Common myeloid progenitor, CD34-positive (primary cell): Measurements from ENCODE around the gene MRPL51.

Experiments
- CTCF ChIA-PET: fragments of 350-600 bp; sonication (Branson Sonifier 250); formaldehyde crosslinking; loops from one replicate; lab custom pipeline; 2021; ENCODE audit warnings: antibody characterized with exemption; lab: Charles Lee
- POLR2A ChIA-PET: fragments of 350-600 bp; sonication (Branson Sonifier 250); formaldehyde crosslinking; loops from one replicate; lab custom pipeline; 2021; ENCODE audit warnings: antibody characterized with exemption; lab: Charles Lee
- DNase-seq, 3 donors: peaks; one replicate each; pipeline versions ENCODE4 v3.0.0 to v3.0.0-alpha.2; 2013
- H3K27ac ChIP-seq, 2 experiments: 1 replicate in 1 of 2; 2 replicates in 1 of 2; pipeline ENCODE4 v1.7.0; 2013; ENCODE audit warnings: inconsistent platforms in 2 of 2, low read length in 2 of 2, mild to moderate bottlenecking in 2 of 2, low read depth in 1 of 2, moderate library complexity in 1 of 2; ENCODE audit not compliant: severe bottlenecking in 2 of 2, insufficient read depth in 1 of 2, poor library complexity in 1 of 2
- H3K27me3 ChIP-seq, 5 experiments: replicated peaks in 2 of 5; 1 replicate in 3 of 5; 2 replicates in 2 of 5; pipeline versions ENCODE4 v1.6.1 to v1.7.0; 2013; ENCODE audit warnings: low read length in 4 of 5, mild to moderate bottlenecking in 2 of 5, moderate library complexity in 2 of 5, inconsistent platforms in 1 of 5; ENCODE audit not compliant: insufficient read depth in 5 of 5, control insufficient read depth in 4 of 5
- H3K36me3 ChIP-seq, 4 experiments: 1 replicate in 2 of 4; 2 replicates in 2 of 4; pipeline versions ENCODE4 v1.6.1 to v1.7.0; 2013; ENCODE audit warnings: low read length in 3 of 4, control low read depth in 1 of 4, mild to moderate bottlenecking in 1 of 4; ENCODE audit not compliant: control insufficient read depth in 4 of 4, insufficient read depth in 4 of 4
- H3K4me1 ChIP-seq, 4 experiments: 1 replicate in 3 of 4; 2 replicates in 1 of 4; pipeline versions ENCODE4 v1.6.1 to v1.7.1; 2013; ENCODE audit warnings: low read length in 3 of 4, mild to moderate bottlenecking in 3 of 4, control low read depth in 1 of 4, inconsistent platforms in 1 of 4, moderate library complexity in 1 of 4; ENCODE audit not compliant: control insufficient read depth in 4 of 4, insufficient read depth in 4 of 4; ENCODE audit errors: control extremely low read depth in 1 of 4
- H3K4me3 ChIP-seq, 7 experiments: 1 replicate in 4 of 7; 2 replicates in 3 of 7; pipeline versions ENCODE4 v1.5.1 to v1.7.0; 2013; ENCODE audit warnings: mild to moderate bottlenecking in 7 of 7, low read length in 6 of 7, moderate library complexity in 6 of 7, inconsistent platforms in 2 of 7, low read depth in 2 of 7, control low read depth in 1 of 7; ENCODE audit not compliant: insufficient read depth in 4 of 7, control insufficient read depth in 1 of 7; ENCODE audit errors: extremely low read depth in 1 of 7
- H3K9me3 ChIP-seq, 5 experiments: 1 replicate in 4 of 5; 2 replicates in 1 of 5; pipeline versions ENCODE4 v1.6.1 to v1.7.1; 2013; ENCODE audit warnings: low read length in 4 of 5, mild to moderate bottlenecking in 2 of 5, inconsistent platforms in 1 of 5, low read depth in 1 of 5, moderate library complexity in 1 of 5; ENCODE audit not compliant: control insufficient read depth in 4 of 5, insufficient read depth in 2 of 5; ENCODE audit errors: control extremely low read depth in 1 of 5
- WGBS: methylation state at CpG from one replicate; pipeline ENCODE4 v1.1.5; 2013; ENCODE audit not compliant: insufficient coverage; 5-methylcytosine and 5-hydroxymethylcytosine counted together

MRPL51 gene

DNA sequence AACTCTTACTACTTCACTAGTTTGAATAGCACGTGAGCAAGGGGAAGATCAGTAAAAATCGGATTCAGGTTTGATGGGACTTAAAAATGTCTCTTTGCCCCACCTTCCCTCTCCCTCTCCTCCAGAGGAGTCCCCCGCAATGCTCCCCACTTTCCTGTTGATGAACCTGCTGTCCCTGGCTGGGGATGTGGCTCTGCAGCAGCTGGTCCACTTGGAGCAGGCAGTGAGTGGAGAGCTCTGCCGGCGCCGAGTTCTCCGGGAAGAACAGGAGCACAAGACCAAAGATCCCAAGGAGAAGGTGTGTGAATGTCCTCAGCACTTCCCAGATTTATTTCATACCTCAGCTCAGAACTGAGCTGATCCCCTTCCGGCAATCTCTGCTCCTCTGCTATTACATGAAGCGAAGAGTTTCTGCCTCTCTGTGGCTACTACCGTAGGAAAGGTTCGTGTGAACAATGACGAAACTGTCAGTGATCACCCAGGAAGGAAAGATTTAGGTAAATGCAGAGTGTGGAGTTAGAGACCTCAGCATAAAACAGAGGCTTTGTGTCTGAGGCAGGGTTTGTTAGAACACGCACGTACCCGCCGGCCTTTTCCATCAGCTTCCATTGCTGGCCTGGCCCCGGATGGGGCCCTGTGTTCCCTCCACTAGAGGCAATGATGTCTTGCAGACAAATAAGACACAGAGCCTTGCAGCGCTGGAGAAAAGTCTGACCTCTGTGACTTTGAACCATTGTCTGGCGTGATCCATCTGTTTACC lies 33.9 kb upstream of the MRPL51 start:
- WGBS, result 94% methylated on average over 14 of the region's 19 CpGs
- DNase-seq, result no peak
- peaks cover 0 to 5% (median 4%) of the 10 kb centered on the region in 4 experiments for H3K4me1 ChIP-seq
- no peaks in the 10 kb centered on the region for H3K9me3 ChIP-seq
- POLR2A ChIA-PET, result no interaction called here
- H3K27ac ChIP-seq, result no peak overlapping the region
- CTCF ChIA-PET, result interaction anchor here (0.8 to 1.0 kb wide), 2 partner anchors 12 to 22 kb away, joined by 3 read pairs; no protein-coding TSS in a partner anchor
- H3K4me3 ChIP-seq, result no peak overlapping the region
- peaks cover 28 to 91% (median 77%) of the 10 kb centered on the region in 4 experiments for H3K36me3 ChIP-seq
- no peaks in the 10 kb centered on the region for H3K27me3 ChIP-seq

DNA sequence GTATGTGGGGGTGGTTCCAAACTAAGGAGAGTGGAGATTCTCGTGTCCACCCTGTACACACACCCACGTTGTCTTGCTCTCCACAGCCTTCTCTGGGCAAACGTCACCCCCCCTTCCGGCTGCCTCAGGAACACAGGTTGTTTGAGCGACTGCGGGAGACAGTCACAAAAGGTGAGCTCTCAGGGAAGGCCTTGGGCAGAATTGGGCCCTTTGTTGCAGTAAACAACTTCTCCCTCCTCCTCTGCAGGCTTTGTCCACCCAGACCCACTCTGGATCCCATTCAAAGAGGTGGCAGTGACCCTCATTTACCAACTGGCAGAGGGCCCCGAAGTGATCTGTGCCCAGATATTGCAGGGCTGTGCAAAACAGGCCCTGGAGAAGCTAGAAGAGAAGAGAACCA lies 33.1 kb upstream of the MRPL51 start:
- CTCF ChIA-PET, result interaction anchor here (0.8 kb wide), 1 partner anchor 12 kb away, joined by 3 read pairs; no protein-coding TSS in a partner anchor

DNA sequence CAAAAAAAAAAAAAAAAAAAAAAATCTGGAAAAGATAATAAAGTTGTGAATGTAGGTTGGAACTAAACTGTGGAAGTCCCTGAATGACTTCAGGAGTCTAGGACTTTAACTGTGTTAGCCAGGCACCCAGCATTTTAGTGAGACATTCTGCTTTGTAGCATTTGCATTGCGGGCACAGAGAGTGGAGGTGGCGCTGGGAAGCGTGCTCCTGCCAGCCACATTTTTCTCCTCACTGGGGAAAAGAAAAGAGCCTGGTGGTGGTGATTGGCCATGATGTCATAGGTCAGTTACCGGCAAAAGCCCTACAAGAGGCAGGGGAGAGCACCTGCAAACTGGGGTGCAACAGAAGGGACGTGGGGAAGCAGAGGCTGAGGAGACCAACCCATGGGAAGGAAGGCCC lies 31.6 kb upstream of the MRPL51 start:
- DNase-seq, result no peak
- H3K36me3 ChIP-seq, result peaks cover 28 to 97% (median 80%) of the 10 kb centered on the region in 4 experiments
- no peaks in the 10 kb centered on the region for H3K27me3 ChIP-seq
- no peaks in the 10 kb centered on the region for H3K4me1 ChIP-seq
- no peak overlapping the region for H3K27ac ChIP-seq
- 100% methylated on average over 5 of the region's 5 CpGs for WGBS
- CTCF ChIA-PET, result interaction anchor here (0.6 kb wide), 1 partner anchor 247 kb away, joined by 3 read pairs; no protein-coding TSS in a partner anchor
- POLR2A ChIA-PET, result no interaction called here
- H3K4me3 ChIP-seq, result no peak overlapping the region
- no peaks in the 10 kb centered on the region for H3K9me3 ChIP-seq

More for the DNA sequence above, 33.1 kb upstream of the MRPL51 start:
- Histone ChIP-seq H3K36me3 (peaks cover 30 to 98% (median 81%) of the 10 kb centered on the region in 4 experiments), H3K4me1 (no peaks in the 10 kb centered on the region), H3K4me3 (no peak overlapping the region), H3K27ac (no peak overlapping the region), H3K9me3 (no peaks in the 10 kb centered on the region), H3K27me3 (no peaks in the 10 kb centered on the region)
- POLR2A ChIA-PET, result no interaction called here
- 100% methylated on average over 6 of the region's 7 CpGs for WGBS
- no peak for DNase-seq

- no peaks in the 10 kb centered on the region for H3K9me3 ChIP-seq
- H3K4me3 ChIP-seq, result no peak overlapping the region
- peak in 1 of 3 donors; percentile 10 for DNase-seq
- H3K4me1 ChIP-seq, result no peaks in the 10 kb centered on the region
- WGBS, result no CpG with 5 or more reads among the region's 3 CpGs
- no peaks in the 10 kb centered on the region for H3K27me3 ChIP-seq
- POLR2A ChIA-PET, result no interaction called here
- H3K27ac ChIP-seq, result no peak overlapping the region
- CTCF ChIA-PET, result interaction anchor here (0.6 to 1.5 kb wide), 4 partner anchors 12 to 61 kb away, joined by 3 to 5 read pairs (median 3); no protein-coding TSS in a partner anchor
- H3K36me3 ChIP-seq, result peaks cover 28 to 93% (median 74%) of the 10 kb centered on the region in 4 experiments
Measured at GRCh38 chr12:6523708-6524107, 30.6 kb upstream of the MRPL51 start.

- no peaks in the 10 kb centered on the region for H3K27me3 ChIP-seq
- peaks cover 36 to 87% (median 71%) of the 10 kb centered on the region in 4 experiments for H3K36me3 ChIP-seq
Measured at GRCh38 chr12:6522193-6522592, 29.1 kb upstream of the MRPL51 start.

GRCh38 chr12:6520186-6520585 lies 27.1 kb upstream of the MRPL51 start:
- H3K9me3 ChIP-seq, result no peaks in the 10 kb centered on the region
- DNase-seq, result no peak
- H3K4me3 ChIP-seq, result no peak overlapping the region
- ChIA-PET POLR2A (interaction anchor here (0.6 to 1.0 kb wide), 2 partner anchors 9 to 28 kb away, joined by 5 to 8 read pairs; no protein-coding TSS in a partner anchor), CTCF (interaction anchor here (0.7 kb wide), 1 partner anchor 36 kb away, joined by 3 read pairs; no protein-coding TSS in a partner anchor)
- H3K27me3 ChIP-seq, result no peaks in the 10 kb centered on the region
- no peak overlapping the region for H3K27ac ChIP-seq
- 89% methylated on average over 1 of the region's 3 CpGs for WGBS
- H3K4me1 ChIP-seq, result no peaks in the 10 kb centered on the region
- H3K36me3 ChIP-seq, result peaks cover 38 to 83% (median 65%) of the 10 kb centered on the region in 4 experiments

More at GRCh38 chr12:6522193-6522592, 29.1 kb upstream of the MRPL51 start:
- Histone ChIP-seq H3K4me3 (no peak overlapping the region), H3K27ac (no peak overlapping the region), H3K9me3 (no peaks in the 10 kb centered on the region), H3K4me1 (no peaks in the 10 kb centered on the region)
- WGBS, result 83% methylated on average over 5 of the region's 10 CpGs
- POLR2A ChIA-PET, result no interaction called here
- no peak for DNase-seq
- CTCF ChIA-PET, result no interaction called here

GRCh38 chr12:6508087-6508486 lies 15.0 kb upstream of the MRPL51 start:
- 93% methylated on average over 6 of the region's 7 CpGs for WGBS
- H3K9me3 ChIP-seq, result no peaks in the 10 kb centered on the region
- CTCF ChIA-PET, result interaction anchor here (0.7 to 1.4 kb wide), 3 partner anchors 11 to 42 kb away, joined by 3 read pairs; no protein-coding TSS in a partner anchor
- POLR2A ChIA-PET, result no interaction called here
- no peak for DNase-seq
- H3K4me1 ChIP-seq, result no peaks in the 10 kb centered on the region
- no peak overlapping the region for H3K4me3 ChIP-seq
- H3K27me3 ChIP-seq, result no peaks in the 10 kb centered on the region
- peaks cover 20 to 55% (median 34%) of the 10 kb centered on the region in 4 experiments for H3K36me3 ChIP-seq
- no peak overlapping the region for H3K27ac ChIP-seq
